K562 (cell line): ENCODE measurements around the gene KRTAP5-4. TPM values are rescaled to one million over a fixed set of nuclear protein-coding genes. Genes with fewer than 3 reads are reported as not detected.

Experiments used
- ATAC-seq: fragments of 200-7000 bp; cut with Tn5 transposase; 3 replicates; pipeline ENCODE4 v1.9.1; 2020; ENCODE audit warnings: moderate library complexity
- BruUV-seq: library from RNA; stranded (reverse); fragments of 400-500 nt; replicated peaks from 2 replicates; lab custom pipeline; 2021; lab: Mats Ljungman, UMichigan
- CTCF ChIA-PET: fragments of 300-600 bp; formaldehyde crosslinking; extraction: SDS; loops from one replicate; lab custom pipeline; 2021; ENCODE audit warnings: low intra/inter-chr PET ratio; lab: Yijun Ruan, JAX
- POLR2A ChIA-PET: fragments of 300-600, 350-650 bp; sonication (Branson Sonifier 250); formaldehyde crosslinking; extraction: SDS; loops from one replicate; lab custom pipeline; 2021; ENCODE audit warnings: antibody characterized with exemption, inconsistent platforms; lab: Yijun Ruan, JAX
- DNase-seq, 4 experiments: peaks; one replicate each; pipeline versions ENCODE4 v3.0.0 to v3.0.0-alpha.2; 2011 to 2018; ENCODE audit warnings: low spot score in 3 of 4, mixed read lengths in 3 of 4; ENCODE audit errors: extremely low read depth in 1 of 4
- FAIRE-seq: peaks from 2 replicates; lab custom pipeline; 2011; peaks lifted over from hg19 to GRCh38; lab: Jason Lieb, UNC
- H2AFZ ChIP-seq: 2 replicates; pipeline ENCODE4 v1.6.0; 2011; ENCODE audit warnings: low read depth, low read length, control low read depth, inconsistent platforms
- H3K27ac ChIP-seq: fragments of 200-600 bp; 3 replicates; pipeline ENCODE4 v1.8.0; 2011; ENCODE audit warnings: low read depth, mild to moderate bottlenecking, control low read depth, inconsistent platforms, low read length, moderate library complexity, mixed read lengths; ENCODE audit errors: extremely low read depth
- H3K27me3 ChIP-seq, 2 experiments: fragments of 300-600 bp in 1 of 2; 2 replicates in 1 of 2; 3 replicates in 1 of 2; pipeline versions ENCODE4 v1.6.0 to v1.8.0; 2011; ENCODE audit warnings: inconsistent platforms in 2 of 2, low read length in 2 of 2, mild to moderate bottlenecking in 1 of 2, mixed read lengths in 1 of 2, moderate library complexity in 1 of 2; ENCODE audit not compliant: control insufficient read depth in 2 of 2, insufficient read depth in 2 of 2
- H3K36me3 ChIP-seq: fragments of 300-600 bp; 3 replicates; pipeline ENCODE4 v1.8.0; 2011; ENCODE audit warnings: mild to moderate bottlenecking, low read length, inconsistent platforms; ENCODE audit not compliant: control insufficient read depth, insufficient read depth
- H3K4me1 ChIP-seq, 2 experiments: fragments of 200-600 bp in 1 of 2; replicated peaks in 1 of 2; 2 replicates in 1 of 2; 3 replicates in 1 of 2; pipeline versions ENCODE4 v1.5.1 to v1.8.0; 2011; ENCODE audit warnings: inconsistent platforms in 2 of 2, low read length in 2 of 2, mild to moderate bottlenecking in 1 of 2, mixed read lengths in 1 of 2, moderate library complexity in 1 of 2; ENCODE audit not compliant: control insufficient read depth in 2 of 2, insufficient read depth in 2 of 2
- H3K4me2 ChIP-seq: 2 replicates; pipeline ENCODE4 v1.6.1; 2011; ENCODE audit warnings: low read length, control low read depth, inconsistent platforms, mixed read lengths; ENCODE audit not compliant: insufficient read depth
- H3K4me3 ChIP-seq: fragments of 200-600 bp; sonication (generic), shearing (Covaris generic); 2 replicates; pipeline ENCODE4 v1.5.1; 2016; ENCODE audit warnings: control low read depth, inconsistent platforms
- H3K79me2 ChIP-seq: fragments of 200-600 bp; 3 replicates; pipeline ENCODE4 v1.8.0; 2011; ENCODE audit warnings: low read length, inconsistent platforms; ENCODE audit not compliant: control insufficient read depth, insufficient read depth
- H3K9ac ChIP-seq, 2 experiments: 2 replicates each; pipeline versions ENCODE4 v1.6.0 to v1.6.1; 2011; ENCODE audit warnings: low read depth in 2 of 2, low read length in 2 of 2, control low read depth in 1 of 2, inconsistent platforms in 1 of 2, mild to moderate bottlenecking in 1 of 2, mixed read lengths in 1 of 2; ENCODE audit not compliant: insufficient read depth in 1 of 2
- H3K9me1 ChIP-seq: one replicate; pipeline ENCODE4 v1.6.0; 2011; ENCODE audit warnings: inconsistent platforms, mild to moderate bottlenecking, low read length, moderate library complexity; ENCODE audit not compliant: control insufficient read depth, insufficient read depth
- H3K9me3 ChIP-seq: replicated peaks from 2 replicates; pipeline ENCODE4 v1.5.1; 2011; ENCODE audit warnings: low read depth, low read length, inconsistent platforms; ENCODE audit not compliant: control insufficient read depth, insufficient read depth
- H4K20me1 ChIP-seq: replicated peaks from 2 replicates; pipeline ENCODE4 v1.6.1; 2011; ENCODE audit warnings: low read length, inconsistent platforms, mixed read lengths; ENCODE audit not compliant: control insufficient read depth, insufficient read depth
- HDGF ChIP-seq: fragments of 450-650 bp; IDR thresholded peaks from 2 replicates; pipeline ENCODE4 v1.6.1; 2016
- ZBTB7A ChIP-seq: IDR thresholded peaks from 2 replicates; pipeline ENCODE4 v1.6.1; 2011; ENCODE audit warnings: low read depth, mild to moderate bottlenecking, low read length, moderate library complexity, borderline replicate concordance; ENCODE audit not compliant: control insufficient read depth
- ZFX ChIP-seq: sonication (generic); formaldehyde crosslinking; IDR thresholded peaks from 2 replicates; pipeline ENCODE4 v1.8.0; 2022; ENCODE audit warnings: mild to moderate bottlenecking, missing genetic modification reagents, moderate library complexity
- WGBS: fragments of 100-300 bp; shearing (Covaris generic); methylation state at CpG from one replicate; pipeline ENCODE4 v1.1.6; 2016; ENCODE audit warnings: low coverage, mixed read lengths; ENCODE audit not compliant: insufficient coverage; ENCODE audit errors: missing lambda C conversion rate; 5-methylcytosine and 5-hydroxymethylcytosine counted together
- in situ Hi-C: fragments of 300-500 bp; cut with MboI; formaldehyde crosslinking; loops from 4 replicates; pipeline ENCODE4 v1.15.0; 2018; ENCODE audit warnings: inconsistent platforms, mixed read lengths
- intact Hi-C: fragments of 100-400 bp; cut with micrococcal nuclease; formaldehyde crosslinking; loops from 2 replicates; pipeline ENCODE4 v1.14.2; 2022
- polyA plus RNA-seq, 8 experiments: library from polyadenylated mRNA; depleted of rRNA in 4 of 8; stranded (reverse) in 5 of 8; unstranded in 3 of 8; fragments of >200 nt; fragmentation: Nextera tagmentation in 2 of 8; fragmentation: Illumina TruSeq in 1 of 8; extraction: Ambion mirVana in 2 of 8; extraction: Trizol in 1 of 8; gene quantifications; 2 replicates each; pipeline versions ENCODE4 v1.2.1 to v1.2.3, GENCODE V29; 2011 to 2014; ENCODE audit warnings: inconsistent platforms in 1 of 8, missing spikeins in 1 of 8
- total RNA-seq, 7 experiments: library from RNA; depleted of rRNA in 6 of 7; stranded (reverse); fragments of >200 nt in 6 of 7; fragmentation: Illumina TruSeq in 2 of 7; extraction: Trizol in 2 of 7; gene quantifications; 2 replicates each; pipeline versions ENCODE4 v1.2.1 to v1.2.3, GENCODE V29; 2011 to 2021; ENCODE audit warnings: low replicate concordance in 1 of 7
- TF ChIP-seq, protein P1 (sequence below): fragments of 450-650 bp; IDR thresholded peaks from 2 replicates; pipeline ENCODE4 v1.6.1; 2018; ENCODE audit not compliant: partially characterized antibody

The KRTAP5-4 gene
- total and polyA plus RNA-seq, 9 of the 15 experiments (the other 6 are each of a cell fraction or from before 2014, with no cell fraction given) = not detected

DNA sequence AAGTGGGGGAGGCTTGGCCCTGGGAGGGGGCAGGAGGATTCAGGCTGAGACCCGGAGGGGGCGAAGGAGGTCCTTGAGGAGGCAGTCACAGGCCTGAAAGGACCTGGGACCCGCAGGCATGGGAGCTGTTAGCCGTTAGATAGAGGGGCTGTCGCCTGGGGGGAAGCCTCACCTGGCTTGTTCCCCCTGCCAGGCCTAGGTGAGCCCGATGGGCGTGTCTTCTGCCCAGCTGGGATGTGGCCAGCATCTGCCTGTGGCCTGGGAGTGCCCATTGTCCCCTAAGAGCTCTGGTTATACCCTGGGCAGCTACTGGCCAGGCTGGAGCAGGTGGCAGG is 48.1 kb downstream of the KRTAP5-4 start:
- no peak overlapping the region for H3K4me2 ChIP-seq
- no peaks in the 10 kb centered on the region for H3K36me3 ChIP-seq
- H3K9ac ChIP-seq = peak overlapping the region in 1 of 2 experiments; percentile 78; a peak in 1 of 4 replicates
- peaks cover 0 to 38% of the 10 kb centered on the region in 2 experiments; a peak in 3 of 5 replicates for H3K4me1 ChIP-seq
- no peak; the same call in 1 of the 3 replicates for ATAC-seq
- no peak for FAIRE-seq
- peaks cover 7% of the 10 kb centered on the region; the same call in 1 of the 2 replicates for H3K9me3 ChIP-seq
- H3K4me3 ChIP-seq = no peak overlapping the region
- DNase-seq = peak in 1 of 4 experiments; percentile 5
- peaks cover 0 to 24% of the 10 kb centered on the region in 2 experiments; a peak in 3 of 5 replicates for H3K27me3 ChIP-seq
- H3K9me1 ChIP-seq = no peaks in the 10 kb centered on the region
- no peaks in the 10 kb centered on the region for H3K79me2 ChIP-seq
- no TSS peak for BruUV-seq
- ChIA-PET POLR2A (interaction anchor here (0.9 kb wide), 1 partner anchor 9 kb away, joined by 4 read pairs; no protein-coding TSS in a partner anchor), CTCF (interaction anchor here (0.6 to 2.3 kb wide), 4 partner anchors 19 to 122 kb away, joined by 3 to 19 read pairs (median 4); no protein-coding TSS in a partner anchor)
- intact Hi-C loops = loop anchor here (2.0 to 10.0 kb wide), 4 partner anchors 27 to 459 kb away; no protein-coding TSS in a partner anchor
- WGBS = 10% methylated on average over 6 of the region's 7 CpGs
- no peak overlapping the region for H2AFZ ChIP-seq
- no peak overlapping the region for H3K27ac ChIP-seq
- peaks cover 16% of the 10 kb centered on the region; the same call in 1 of the 2 replicates for H4K20me1 ChIP-seq
- in situ Hi-C loops = no loop called here
- no peak for TF ChIP-seq HDGF
- TF ChIP-seq, protein P1, sequence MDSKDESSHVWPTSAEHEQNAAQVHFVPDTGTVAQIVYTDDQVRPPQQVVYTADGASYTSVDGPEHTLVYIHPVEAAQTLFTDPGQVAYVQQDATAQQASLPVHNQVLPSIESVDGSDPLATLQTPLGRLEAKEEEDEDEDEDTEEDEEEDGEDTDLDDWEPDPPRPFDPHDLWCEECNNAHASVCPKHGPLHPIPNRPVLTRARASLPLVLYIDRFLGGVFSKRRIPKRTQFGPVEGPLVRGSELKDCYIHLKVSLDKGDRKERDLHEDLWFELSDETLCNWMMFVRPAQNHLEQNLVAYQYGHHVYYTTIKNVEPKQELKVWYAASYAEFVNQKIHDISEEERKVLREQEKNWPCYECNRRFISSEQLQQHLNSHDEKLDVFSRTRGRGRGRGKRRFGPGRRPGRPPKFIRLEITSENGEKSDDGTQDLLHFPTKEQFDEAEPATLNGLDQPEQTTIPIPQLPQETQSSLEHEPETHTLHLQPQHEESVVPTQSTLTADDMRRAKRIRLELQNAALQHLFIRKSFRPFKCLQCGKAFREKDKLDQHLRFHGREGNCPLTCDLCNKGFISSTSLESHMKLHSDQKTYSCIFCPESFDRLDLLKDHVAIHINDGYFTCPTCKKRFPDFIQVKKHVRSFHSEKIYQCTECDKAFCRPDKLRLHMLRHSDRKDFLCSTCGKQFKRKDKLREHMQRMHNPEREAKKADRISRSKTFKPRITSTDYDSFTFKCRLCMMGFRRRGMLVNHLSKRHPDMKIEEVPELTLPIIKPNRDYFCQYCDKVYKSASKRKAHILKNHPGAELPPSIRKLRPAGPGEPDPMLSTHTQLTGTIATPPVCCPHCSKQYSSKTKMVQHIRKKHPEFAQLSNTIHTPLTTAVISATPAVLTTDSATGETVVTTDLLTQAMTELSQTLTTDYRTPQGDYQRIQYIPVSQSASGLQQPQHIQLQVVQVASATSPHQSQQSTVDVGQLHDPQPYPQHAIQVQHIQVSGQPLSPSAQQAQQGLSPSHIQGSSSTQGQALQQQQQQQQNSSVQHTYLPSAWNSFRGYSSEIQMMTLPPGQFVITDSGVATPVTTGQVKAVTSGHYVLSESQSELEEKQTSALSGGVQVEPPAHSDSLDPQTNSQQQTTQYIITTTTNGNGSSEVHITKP = peak; percentile 48
- TF ChIP-seq ZFX (CRISPR knock-in tag) = 0 out of 2 replicates have a peak, but pooled peaks have one; percentile 27
- 0 out of 2 replicates have a peak, but pooled peaks have one; percentile 32 for TF ChIP-seq ZBTB7A
